Fibroblast of mammary gland (primary cell): ENCODE results near the gene ZNF668.
A peak's percentile ranks its signal among the peaks of the same experiment; 100 is the strongest.
"Not testable (repeated sequence)": the region's sequence is repeated elsewhere in the genome, so short reads cannot be mapped to it uniquely, and the experiment has no call there.

Experiments
- DNase-seq: peaks from one replicate; pipeline ENCODE4 v3.0.0-alpha.2; 2010; ENCODE audit warnings: low read depth
- H3K4me3 ChIP-seq: 2 replicates; pipeline ENCODE4 v1.5.1; 2011; ENCODE audit warnings: low read depth, mild to moderate bottlenecking, low read length, moderate library complexity; ENCODE audit not compliant: control insufficient read depth
- TF ChIP-seq, protein P1 (sequence below): conservative IDR thresholded peaks from 2 replicates; pipeline ENCODE4 v1.5.1; 2011; ENCODE audit warnings: low read depth, low read length, inconsistent platforms; ENCODE audit not compliant: control insufficient read depth, insufficient read depth

Gene ZNF668

DNA sequence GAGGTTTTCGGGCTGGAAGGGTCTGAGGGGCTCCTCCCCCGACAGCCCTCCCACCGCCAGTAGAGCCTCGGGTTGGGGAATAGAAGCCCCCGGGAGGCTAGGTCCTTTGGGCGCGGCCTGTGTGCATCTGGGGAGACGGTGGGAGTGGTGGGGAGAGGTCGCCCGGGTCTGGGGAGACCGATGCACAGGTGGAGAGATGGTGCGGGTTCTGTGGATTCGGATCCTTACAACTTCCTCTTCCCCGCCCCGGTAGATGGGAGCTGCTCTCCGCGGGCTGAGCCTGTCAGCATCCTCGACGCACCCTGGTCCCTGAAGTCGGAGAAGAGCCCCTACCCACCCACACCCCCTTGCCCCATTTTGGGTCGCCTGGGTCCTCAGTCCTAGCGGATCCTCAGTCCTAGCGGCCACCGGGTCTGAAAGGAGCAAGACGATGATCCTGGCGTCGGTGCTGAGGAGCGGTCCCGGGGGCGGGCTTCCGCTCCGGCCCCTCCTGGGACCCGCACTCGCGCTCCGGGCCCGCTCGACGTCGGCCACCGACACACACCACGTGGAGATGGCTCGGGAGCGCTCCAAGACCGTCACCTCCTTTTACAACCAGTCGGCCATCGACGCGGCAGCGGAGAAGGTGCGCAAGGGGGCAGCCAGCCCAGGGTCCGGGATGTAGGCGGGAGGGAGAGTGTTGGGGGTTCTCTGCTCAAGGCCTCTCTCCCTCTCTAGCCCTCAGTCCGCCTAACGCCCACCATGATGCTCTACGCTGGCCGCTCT, 34.9 kb upstream of the ZNF668 start:
- DNase-seq, result no peak
- peak overlapping the region; percentile 69 for H3K4me3 ChIP-seq
- TF ChIP-seq, protein P1, sequence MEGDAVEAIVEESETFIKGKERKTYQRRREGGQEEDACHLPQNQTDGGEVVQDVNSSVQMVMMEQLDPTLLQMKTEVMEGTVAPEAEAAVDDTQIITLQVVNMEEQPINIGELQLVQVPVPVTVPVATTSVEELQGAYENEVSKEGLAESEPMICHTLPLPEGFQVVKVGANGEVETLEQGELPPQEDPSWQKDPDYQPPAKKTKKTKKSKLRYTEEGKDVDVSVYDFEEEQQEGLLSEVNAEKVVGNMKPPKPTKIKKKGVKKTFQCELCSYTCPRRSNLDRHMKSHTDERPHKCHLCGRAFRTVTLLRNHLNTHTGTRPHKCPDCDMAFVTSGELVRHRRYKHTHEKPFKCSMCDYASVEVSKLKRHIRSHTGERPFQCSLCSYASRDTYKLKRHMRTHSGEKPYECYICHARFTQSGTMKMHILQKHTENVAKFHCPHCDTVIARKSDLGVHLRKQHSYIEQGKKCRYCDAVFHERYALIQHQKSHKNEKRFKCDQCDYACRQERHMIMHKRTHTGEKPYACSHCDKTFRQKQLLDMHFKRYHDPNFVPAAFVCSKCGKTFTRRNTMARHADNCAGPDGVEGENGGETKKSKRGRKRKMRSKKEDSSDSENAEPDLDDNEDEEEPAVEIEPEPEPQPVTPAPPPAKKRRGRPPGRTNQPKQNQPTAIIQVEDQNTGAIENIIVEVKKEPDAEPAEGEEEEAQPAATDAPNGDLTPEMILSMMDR, result no peak

GRCh38 chr16:31108035-31108793, 34.2 kb upstream of the ZNF668 start, which contains the start of gene BCKDK:
BCKDK (plus strand) TSS chr16:31108386; CDS start chr16:31109224, 838 bp downstream.
- H3K4me3 ChIP-seq, result peak within 1 kb of the TSS; percentile 69
- peak; percentile 65 for DNase-seq
- TF ChIP-seq, protein P1, result no peak

- no peak overlapping the region for H3K4me3 ChIP-seq
- TF ChIP-seq, protein P1, result no peak
- no peak for DNase-seq
Measured at GRCh38 chr16:31107465-31107867, 33.4 kb upstream of the ZNF668 start.

DNA sequence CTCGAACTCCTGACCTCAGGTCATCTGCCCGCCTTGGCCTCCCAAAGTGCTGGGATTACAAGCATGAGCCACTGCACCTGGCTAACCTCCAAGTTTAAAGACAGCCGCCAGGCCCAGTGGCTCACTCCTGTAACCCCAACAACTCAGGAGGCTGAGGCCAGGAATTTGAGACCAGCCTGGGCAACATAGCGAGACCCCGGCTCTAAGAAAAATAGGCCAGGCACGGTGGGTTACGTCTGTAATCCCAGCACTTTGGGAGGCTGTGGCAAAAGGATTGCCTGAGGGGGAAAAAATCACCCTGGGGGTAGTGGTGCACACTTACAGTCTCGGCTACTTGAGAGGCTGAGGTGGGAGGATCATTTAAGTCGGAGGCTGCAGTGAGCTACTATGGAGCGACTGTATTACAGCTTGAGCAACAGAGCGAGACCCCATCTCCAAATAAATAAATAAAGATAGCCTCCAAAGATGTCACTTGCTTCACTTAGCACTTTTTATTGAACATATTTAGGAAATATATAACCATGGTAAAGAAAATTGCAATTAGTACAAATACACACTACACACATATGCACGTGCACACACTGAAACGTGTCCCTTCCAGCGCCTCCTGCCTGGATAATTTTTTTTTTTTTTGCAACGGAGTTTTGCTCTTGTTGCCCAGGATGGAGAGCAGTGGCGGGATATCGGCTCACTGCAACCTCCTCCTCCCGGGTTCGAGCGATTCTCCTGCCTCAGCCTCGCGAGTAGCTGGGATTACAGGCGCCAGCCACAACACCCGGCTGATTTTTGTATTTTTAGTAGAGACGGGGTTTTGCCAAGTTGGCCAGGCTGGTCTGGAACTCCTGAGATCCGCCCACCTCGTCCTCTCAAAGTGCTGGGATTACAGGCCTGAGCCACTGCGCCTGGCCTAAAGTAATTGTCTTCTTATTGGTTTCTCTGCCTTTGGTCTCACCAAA, 32.7 kb upstream of the ZNF668 start:
- DNase-seq, result no peak
- TF ChIP-seq, protein P1, result no peak
- H3K4me3 ChIP-seq, result no peak overlapping the region

GRCh38 chr16:31105677-31106213, 31.7 kb upstream of the ZNF668 start:
- TF ChIP-seq, protein P1, result peak; percentile 66
- no peak overlapping the region for H3K4me3 ChIP-seq
- DNase-seq, result peak; percentile 78

DNA sequence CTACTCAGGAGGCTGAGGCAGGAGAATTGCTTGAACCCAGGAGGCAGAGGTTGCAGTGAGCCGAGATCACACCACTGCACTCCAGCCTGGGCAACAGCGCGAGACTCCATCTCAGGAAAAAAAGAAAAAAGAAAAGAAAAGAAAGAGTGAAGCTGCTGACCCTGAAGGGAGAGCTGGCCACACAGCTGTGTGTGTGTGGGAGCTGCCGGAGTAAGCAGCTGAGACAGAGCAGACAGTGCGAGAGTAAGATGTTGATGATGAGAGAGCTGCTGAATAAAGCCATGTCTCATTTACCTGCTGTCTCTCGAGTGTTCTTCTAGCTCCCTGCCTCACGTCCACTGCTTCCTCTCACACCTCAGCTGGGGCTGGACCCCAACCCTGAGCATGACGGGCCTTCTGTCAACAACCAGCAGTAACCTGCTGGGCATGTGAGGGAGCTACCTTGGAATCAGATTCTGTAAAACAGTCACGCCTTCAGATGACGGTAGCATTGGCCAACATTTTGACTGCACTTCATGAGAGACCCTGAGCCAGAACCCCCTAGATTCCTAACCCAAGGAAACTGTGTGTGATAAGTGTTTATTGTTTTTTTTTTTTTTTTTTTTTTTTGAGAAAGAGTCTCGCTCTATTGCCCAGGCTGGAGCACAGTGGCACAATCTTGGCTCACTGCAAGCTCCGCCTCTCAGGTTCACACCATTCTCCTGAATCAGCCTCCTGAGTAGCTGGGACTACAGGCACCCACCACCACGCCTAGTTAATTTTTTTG, 27.0 kb upstream of the ZNF668 start:
- H3K4me3 ChIP-seq, DNase-seq: not testable (repeated sequence)
